ENCODE results near the gene SULF2. TPM values are rescaled to one million over a fixed set of nuclear protein-coding genes. Genes with fewer than 3 reads are reported as not detected.
A peak's percentile ranks its signal among the peaks of the same experiment; 100 is the strongest.

SULF2 gene
- total RNA-seq, 1 experiment from 2014 or later = 495 TPM

DNA sequence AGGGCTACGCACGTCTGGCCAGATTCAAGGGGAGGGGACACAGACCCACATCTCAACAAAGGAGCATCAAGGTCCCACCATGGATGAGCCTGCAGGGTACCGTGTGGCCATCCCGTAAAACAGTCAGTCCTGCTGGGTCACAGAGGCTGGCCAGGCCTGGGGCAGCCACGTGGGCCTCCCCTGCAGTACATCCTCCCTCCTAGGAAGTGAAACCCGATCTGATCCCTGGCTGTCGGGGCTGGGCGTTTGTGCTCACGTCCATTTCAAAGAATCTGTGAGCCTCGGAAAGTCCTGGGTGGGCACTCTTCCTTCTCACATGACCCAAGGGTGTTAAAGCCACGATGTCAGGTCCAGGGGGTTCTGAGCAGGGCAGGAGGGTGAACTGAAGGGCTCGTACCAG is 14.3 kb downstream of the SULF2 start:
- DNase-seq = no peak
- ChIA-PET CTCF (no interaction called here), POLR2A (ENCODE audit: unreplicated experiment) (interaction anchor here (0.7 kb wide), 1 partner anchor 179 kb away, joined by 14 read pairs; no protein-coding TSS in a partner anchor)
- Histone ChIP-seq H3K4me2 (no peak overlapping the region), H3K36me3 (ENCODE audit: low read depth) (peaks cover 40% of the 10 kb centered on the region), H3K9me3 (ENCODE audit: insufficient read depth, low read depth) (no peaks in the 10 kb centered on the region), H3F3A (ENCODE audit: insufficient read depth, low read depth) (peaks cover 85% of the 10 kb centered on the region), H3K4me1 (replicated peaks; ENCODE audit: insufficient read depth) (0 out of 2 replicates have a peak, but pooled peaks cover 19% of the 10 kb centered on the region), H3K4me3 (no peak overlapping the region), H3K79me2 (ENCODE audit: low read depth) (peaks cover 100% of the 10 kb centered on the region), H3K27ac (no peak overlapping the region), H2AFZ (no peak overlapping the region), H4K20me1 (ENCODE audit: insufficient read depth) (peaks cover 100% of the 10 kb centered on the region), H3K27me3 (ENCODE audit: insufficient read depth, low read depth) (no peaks in the 10 kb centered on the region), H3K9me2 (ENCODE audit: insufficient read depth) (no peaks in the 10 kb centered on the region)
- intact Hi-C loops (cut with micrococcal nuclease; ENCODE audit: unreplicated experiment) = no loop called here
- TF ChIP-seq EZH2 (IDR thresholded peaks at IDR 0.05; ENCODE audit: low read depth) = no peak
- BruUV-seq (replicated peaks) = no TSS peak

DNA sequence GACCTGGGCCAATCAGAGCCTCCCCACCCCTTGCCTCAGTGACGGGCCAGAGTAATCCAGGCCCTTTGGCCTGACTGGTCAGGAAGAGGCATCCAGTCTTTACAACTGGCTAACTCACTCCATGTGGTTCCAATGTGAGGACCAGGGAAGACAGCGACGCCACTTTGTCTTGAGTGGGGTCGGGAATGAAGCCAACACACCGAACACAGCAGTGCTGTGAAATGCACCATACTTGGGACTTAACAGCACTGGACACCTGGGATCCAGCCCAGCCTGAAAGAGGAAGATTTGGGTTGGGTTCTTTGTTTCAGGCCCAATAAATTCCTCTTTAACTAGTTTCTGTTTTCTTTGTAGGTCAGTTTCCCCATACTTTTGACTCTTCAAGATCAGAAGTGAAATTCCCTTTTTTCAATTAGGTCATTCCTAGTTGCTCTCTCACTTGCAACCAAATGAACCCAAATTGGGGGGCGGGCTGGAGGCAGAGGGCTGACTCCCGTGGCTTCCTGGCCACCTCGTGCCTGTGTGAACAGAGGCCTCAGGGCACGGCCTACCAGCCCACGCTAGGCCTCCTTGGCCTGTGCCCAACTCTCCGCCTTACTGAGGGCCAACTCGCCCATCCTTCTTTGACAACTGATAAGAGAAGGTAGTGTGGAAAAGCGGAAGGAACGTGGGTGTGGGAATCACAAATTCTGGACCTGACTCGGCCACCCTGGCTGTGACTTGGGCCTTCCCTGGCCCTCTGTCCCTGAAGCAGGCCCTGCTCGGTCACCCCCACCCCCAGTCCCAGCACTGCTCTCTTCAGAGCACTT is 17.1 kb downstream of the SULF2 start:
- Histone ChIP-seq H3K4me1 (replicated peaks; ENCODE audit: insufficient read depth) (0 out of 2 replicates have a peak, but pooled peaks cover 5% of the 10 kb centered on the region), H3K36me3 (ENCODE audit: low read depth) (peaks cover 45% of the 10 kb centered on the region), H4K20me1 (ENCODE audit: insufficient read depth) (peaks cover 98% of the 10 kb centered on the region), H3K9me3 (ENCODE audit: insufficient read depth, low read depth) (no peaks in the 10 kb centered on the region), H3K27ac (no peak overlapping the region), H3K4me3 (no peak overlapping the region), H3K9me2 (ENCODE audit: insufficient read depth) (no peaks in the 10 kb centered on the region), H3K4me2 (no peak overlapping the region), H3K79me2 (ENCODE audit: low read depth) (peaks cover 100% of the 10 kb centered on the region), H3K27me3 (ENCODE audit: insufficient read depth, low read depth) (no peaks in the 10 kb centered on the region), H2AFZ (no peak overlapping the region), H3F3A (ENCODE audit: insufficient read depth, low read depth) (peaks cover 77% of the 10 kb centered on the region)
- intact Hi-C loops (cut with micrococcal nuclease; ENCODE audit: unreplicated experiment) = no loop called here
- ChIA-PET POLR2A (ENCODE audit: unreplicated experiment) (no interaction called here), CTCF (interaction anchor here (0.7 kb wide), 1 partner anchor 87 kb away, joined by 6 read pairs; no protein-coding TSS in a partner anchor)
- DNase-seq = no peak
- no TSS peak for BruUV-seq (replicated peaks)
- no peak for TF ChIP-seq CTCF (conservative IDR thresholded peaks at IDR 0.05)
- no peak for TF ChIP-seq EZH2 (IDR thresholded peaks at IDR 0.05; ENCODE audit: low read depth)

DNA sequence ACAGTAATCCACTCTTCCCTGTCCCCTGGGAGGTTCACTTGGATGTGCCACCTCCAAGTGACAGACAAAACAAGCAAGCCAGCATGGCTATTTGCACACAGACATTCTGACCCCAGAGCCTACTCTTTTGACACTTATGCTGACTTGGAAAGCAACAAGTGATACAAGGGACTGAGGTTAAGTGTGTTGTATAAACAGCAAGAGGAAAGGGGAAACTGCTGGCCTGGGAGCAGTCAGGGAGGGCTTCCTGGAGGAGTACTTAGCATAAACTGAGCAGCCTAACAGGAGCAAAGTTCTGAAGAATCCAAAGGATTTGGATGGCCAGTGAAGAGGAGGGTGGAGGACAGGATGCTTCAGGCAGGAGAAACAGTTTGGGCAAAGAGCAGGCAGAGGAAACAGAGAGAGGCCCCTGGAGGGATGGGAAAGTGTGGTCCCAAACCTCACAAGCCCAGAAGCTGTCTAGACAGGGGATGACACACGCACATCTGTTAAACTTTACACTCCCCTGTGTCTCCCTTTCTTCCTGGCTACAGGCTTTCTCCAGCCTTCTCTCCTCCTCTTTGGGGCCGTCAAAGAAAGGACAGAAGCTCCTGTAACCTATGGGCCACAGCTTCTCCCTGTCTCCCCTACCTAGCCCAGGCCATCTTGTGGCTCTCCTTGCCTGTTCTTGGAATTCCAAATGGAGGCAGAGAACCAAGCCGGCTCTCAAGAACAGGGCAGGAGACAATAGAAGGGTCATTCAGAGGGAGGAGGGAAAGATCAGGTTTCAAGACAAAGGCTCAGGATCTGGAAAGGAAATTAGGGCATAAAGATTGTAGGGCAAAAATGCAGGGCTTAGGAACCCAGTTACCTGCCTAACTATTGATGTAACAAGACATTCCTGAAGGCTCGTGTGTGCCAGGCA is 19.3 kb downstream of the SULF2 start:
- H4K20me1 ChIP-seq (ENCODE audit: insufficient read depth) = peaks cover 98% of the 10 kb centered on the region
- H3F3A ChIP-seq (ENCODE audit: insufficient read depth, low read depth) = peaks cover 78% of the 10 kb centered on the region
- H3K9me3 ChIP-seq (ENCODE audit: insufficient read depth, low read depth) = no peaks in the 10 kb centered on the region
- peak overlapping the region; percentile 28 for H3K27ac ChIP-seq
- H3K4me1 ChIP-seq (replicated peaks; ENCODE audit: insufficient read depth) = 0 out of 2 replicates have a peak, but pooled peaks cover 5% of the 10 kb centered on the region
- H3K4me3 ChIP-seq = no peak overlapping the region
- H3K36me3 ChIP-seq (ENCODE audit: low read depth) = peaks cover 46% of the 10 kb centered on the region
- no TSS peak for BruUV-seq (replicated peaks)
- TF ChIP-seq CTCF (conservative IDR thresholded peaks at IDR 0.05) (no peak), EZH2 (IDR thresholded peaks at IDR 0.05; ENCODE audit: low read depth) (no peak)
- H3K27me3 ChIP-seq (ENCODE audit: insufficient read depth, low read depth) = no peaks in the 10 kb centered on the region
- CTCF ChIA-PET = no interaction called here
- H3K4me2 ChIP-seq = no peak overlapping the region
- H2AFZ ChIP-seq = no peak overlapping the region
- peak in 1 of 2 experiments; percentile 13 for DNase-seq
- POLR2A ChIA-PET (ENCODE audit: unreplicated experiment) = no interaction called here
- H3K9me2 ChIP-seq (ENCODE audit: insufficient read depth) = no peaks in the 10 kb centered on the region
- intact Hi-C loops (cut with micrococcal nuclease; ENCODE audit: unreplicated experiment) = no loop called here
- H3K79me2 ChIP-seq (ENCODE audit: low read depth) = peaks cover 100% of the 10 kb centered on the region

All from PC-9 (cell line).